KOPT-K1 (cell line): ENCODE results near the gene NIPSNAP2.
"Not testable (repeated sequence)": the region's sequence is repeated elsewhere in the genome, so short reads cannot be mapped to it uniquely, and the experiment has no call there.

Source experiments
- H3K27ac ChIP-seq: fragments of 200-600 bp; sonication (generic); 2 replicates; pipeline ENCODE4 v1.5.1; 2016; ENCODE audit warnings: antibody characterized with exemption, mild to moderate bottlenecking, low read depth, low read length; ENCODE audit not compliant: poor library complexity, severe bottlenecking
- H3K36me3 ChIP-seq: fragments of 200-600 bp; sonication (generic); 2 replicates; pipeline ENCODE4 v1.5.1; 2017; ENCODE audit warnings: antibody characterized with exemption, mild to moderate bottlenecking, low read length, moderate library complexity; ENCODE audit not compliant: insufficient read depth
- H3K9me3 ChIP-seq: fragments of 200-600 bp; sonication (generic); 2 replicates; pipeline ENCODE4 v1.5.1; 2017; ENCODE audit warnings: antibody characterized with exemption, low read length, mild to moderate bottlenecking; ENCODE audit not compliant: insufficient read depth, poor library complexity, severe bottlenecking

NIPSNAP2 gene

GRCh38 chr7:56009695-56010094 is 45.3 kb downstream of the NIPSNAP2 start:
- Histone ChIP-seq H3K36me3 (peaks cover 36% of the 10 kb centered on the region), H3K27ac (no peak overlapping the region), H3K9me3 (no peaks in the 10 kb centered on the region)

GRCh38 chr7:56017015-56017414 is 52.6 kb downstream of the NIPSNAP2 start:
- peaks cover 81% of the 10 kb centered on the region for H3K36me3 ChIP-seq
- H3K9me3 ChIP-seq, H3K27ac ChIP-seq: not testable (repeated sequence)

GRCh38 chr7:56019501-56019900 is 55.1 kb downstream of the NIPSNAP2 start:
- Histone ChIP-seq H3K36me3 (peaks cover 66% of the 10 kb centered on the region), H3K27ac (no peak overlapping the region), H3K9me3 (no peaks in the 10 kb centered on the region)

GRCh38 chr7:56023500-56023899 is 59.1 kb downstream of the NIPSNAP2 start:
- H3K36me3 ChIP-seq, result peaks cover 68% of the 10 kb centered on the region
- H3K9me3 ChIP-seq, result no peaks in the 10 kb centered on the region
- H3K27ac ChIP-seq, result no peak overlapping the region

GRCh38 chr7:56026538-56026937 is 62.2 kb downstream of the NIPSNAP2 start:
- Histone ChIP-seq H3K27ac (no peak overlapping the region), H3K36me3 (peaks cover 70% of the 10 kb centered on the region), H3K9me3 (no peaks in the 10 kb centered on the region)

GRCh38 chr7:56028942-56029630 is 64.7 kb downstream of the NIPSNAP2 start:
- H3K36me3 ChIP-seq, result peaks cover 68% of the 10 kb centered on the region
- no peaks in the 10 kb centered on the region for H3K9me3 ChIP-seq
- no peak overlapping the region for H3K27ac ChIP-seq

GRCh38 chr7:56030340-56030739 is 66.0 kb downstream of the NIPSNAP2 start:
- Histone ChIP-seq H3K9me3 (no peaks in the 10 kb centered on the region), H3K36me3 (peaks cover 65% of the 10 kb centered on the region), H3K27ac (no peak overlapping the region)

GRCh38 chr7:56031556-56031955 is 67.2 kb downstream of the NIPSNAP2 start:
- peaks cover 55% of the 10 kb centered on the region for H3K36me3 ChIP-seq
- not testable (repeated sequence) for H3K27ac ChIP-seq, H3K9me3 ChIP-seq

GRCh38 chr7:56032578-56032977 is 68.2 kb downstream of the NIPSNAP2 start:
- not testable (repeated sequence) for H3K27ac ChIP-seq

GRCh38 chr7:56033671-56034432 is 69.5 kb downstream of the NIPSNAP2 start:
- H3K9me3 ChIP-seq, result no peaks in the 10 kb centered on the region
- H3K36me3 ChIP-seq, result peaks cover 39% of the 10 kb centered on the region
- H3K27ac ChIP-seq, result peak overlapping the region; percentile 73

More at GRCh38 chr7:56032578-56032977, 68.2 kb downstream of the NIPSNAP2 start:
- peaks cover 45% of the 10 kb centered on the region for H3K36me3 ChIP-seq
- H3K9me3 ChIP-seq, result not testable (repeated sequence)

GRCh38 chr7:56040730-56041129 is 76.3 kb downstream of the NIPSNAP2 start:
- peaks cover 32% of the 10 kb centered on the region for H3K36me3 ChIP-seq
- no peaks in the 10 kb centered on the region for H3K9me3 ChIP-seq
- no peak overlapping the region for H3K27ac ChIP-seq

GRCh38 chr7:56045758-56046157 is 81.4 kb downstream of the NIPSNAP2 start:
- H3K27ac ChIP-seq, H3K9me3 ChIP-seq: not testable (repeated sequence)
- H3K36me3 ChIP-seq, result peaks cover 22% of the 10 kb centered on the region; the same call in 1 of the 2 replicates

GRCh38 chr7:56046721-56047445 is 82.5 kb downstream of the NIPSNAP2 start:
- Histone ChIP-seq H3K27ac (no peak overlapping the region), H3K36me3 (peaks cover 13% of the 10 kb centered on the region; the same call in 1 of the 2 replicates)

GRCh38 chr7:56047446-56048116 is 83.2 kb downstream of the NIPSNAP2 start:
- not testable (repeated sequence) for H3K27ac ChIP-seq, H3K9me3 ChIP-seq, H3K36me3 ChIP-seq

More at GRCh38 chr7:56046721-56047445, 82.5 kb downstream of the NIPSNAP2 start:
- H3K9me3 ChIP-seq, result no peaks in the 10 kb centered on the region

GRCh38 chr7:56048245-56048644 is 83.9 kb downstream of the NIPSNAP2 start:
- Histone ChIP-seq H3K36me3 (peaks cover 6% of the 10 kb centered on the region), H3K27ac (no peak overlapping the region), H3K9me3 (no peaks in the 10 kb centered on the region)
